Endothelial cell of umbilical vein (primary cell): ENCODE results near the gene TBCC. TPM values are rescaled to one million over a fixed set of nuclear protein-coding genes. Genes with fewer than 3 reads are reported as not detected.
A peak's percentile ranks its signal among the peaks of the same experiment; 100 is the strongest.

Experiments used
- Bru-seq: library from RNA; stranded (reverse); fragments of 400-500 nt; gene quantifications from one replicate; lab custom pipeline; 2021; lab: Mats Ljungman, UMichigan
- BruChase-seq, 2 experiments: library from RNA; stranded (reverse); fragments of 400-500 nt; gene quantifications; one replicate each; lab custom pipeline; 2021; lab: Mats Ljungman, UMichigan
- BruUV-seq: library from RNA; stranded (reverse); fragments of 400-500 nt; replicated peaks from 2 replicates; lab custom pipeline; 2021; lab: Mats Ljungman, UMichigan
- CTCF ChIA-PET: fragments of 300-600, 350-600 bp; sonication (Branson Sonifier 250); formaldehyde crosslinking; loops from one replicate; lab custom pipeline; 2021; ENCODE audit warnings: antibody characterized with exemption, inconsistent platforms; lab: Charles Lee
- POLR2A ChIA-PET: fragments of 300-600, 350-600 bp; sonication (Branson Sonifier 250); formaldehyde crosslinking; loops from one replicate; lab custom pipeline; 2021; ENCODE audit warnings: antibody characterized with exemption, inconsistent platforms; lab: Charles Lee
- DNase-seq: peaks from one replicate; pipeline ENCODE4 v3.0.0-alpha.2; 2011; ENCODE audit warnings: low read depth, low spot score
- FAIRE-seq: peaks from 2 replicates; lab custom pipeline; 2011; peaks lifted over from hg19 to GRCh38; lab: Jason Lieb, UNC
- H2AFZ ChIP-seq: 2 replicates; pipeline ENCODE4 v1.6.0; 2012; ENCODE audit warnings: low read depth, low read length, control low read depth, inconsistent platforms
- H3K27ac ChIP-seq: 2 replicates; pipeline ENCODE4 v1.5.1; 2011; ENCODE audit warnings: low read depth, mild to moderate bottlenecking, control low read depth, low read length, moderate library complexity; ENCODE audit not compliant: insufficient read depth
- H3K27me3 ChIP-seq, 2 experiments: 2 replicates each; pipeline versions ENCODE4 v1.6.0 to v1.6.1; 2011; ENCODE audit warnings: low read length in 2 of 2, mixed read lengths in 1 of 2; ENCODE audit not compliant: control insufficient read depth in 2 of 2, insufficient read depth in 2 of 2
- H3K36me3 ChIP-seq, 2 experiments: 2 replicates in 1 of 2; 3 replicates in 1 of 2; pipeline ENCODE4 v1.5.1; 2011; ENCODE audit warnings: low read length in 2 of 2, mild to moderate bottlenecking in 1 of 2, moderate library complexity in 1 of 2; ENCODE audit not compliant: control insufficient read depth in 2 of 2, insufficient read depth in 2 of 2; ENCODE audit errors: extremely low read depth in 1 of 2
- H3K4me1 ChIP-seq: 3 replicates; pipeline ENCODE4 v1.5.1; 2011; ENCODE audit warnings: mild to moderate bottlenecking, low read length; ENCODE audit not compliant: control insufficient read depth, insufficient read depth; ENCODE audit errors: extremely low read depth
- H3K4me2 ChIP-seq: 2 replicates; pipeline ENCODE4 v1.6.1; 2011; ENCODE audit warnings: low read length, control low read depth, mixed read lengths; ENCODE audit not compliant: insufficient read depth
- H3K4me3 ChIP-seq, 3 experiments: fragments of 200-600 bp in 1 of 3; sonication (generic), shearing (Covaris generic) in 1 of 3; replicated peaks in 1 of 3; 2 replicates each; pipeline ENCODE4 v1.5.1; 2011 to 2016; ENCODE audit warnings: control low read depth in 3 of 3, low read length in 3 of 3, mild to moderate bottlenecking in 2 of 3, inconsistent platforms in 1 of 3, low read depth in 1 of 3, moderate library complexity in 1 of 3; ENCODE audit not compliant: insufficient read depth in 1 of 3
- H3K79me2 ChIP-seq: 2 replicates; pipeline ENCODE4 v1.6.0; 2012; ENCODE audit warnings: low read length, inconsistent platforms; ENCODE audit not compliant: control insufficient read depth, insufficient read depth
- H3K9ac ChIP-seq: replicated peaks from 2 replicates; pipeline ENCODE3; 2011; ENCODE audit warnings: low read length, control low read depth; ENCODE audit not compliant: insufficient read depth; ENCODE audit errors: extremely low read depth
- H3K9me1 ChIP-seq: replicated peaks from 3 replicates; pipeline ENCODE4 v1.6.0; 2011; ENCODE audit warnings: mild to moderate bottlenecking, low read length; ENCODE audit not compliant: control insufficient read depth, insufficient read depth; ENCODE audit errors: extremely low read depth
- H3K9me3 ChIP-seq: replicated peaks from 2 replicates; pipeline ENCODE4 v1.5.1; 2012; ENCODE audit warnings: low read length, inconsistent platforms; ENCODE audit not compliant: control insufficient read depth, insufficient read depth
- H4K20me1 ChIP-seq: replicated peaks from 2 replicates; pipeline ENCODE3; 2011; ENCODE audit warnings: mild to moderate bottlenecking, low read length; ENCODE audit not compliant: control insufficient read depth, insufficient read depth; ENCODE audit errors: extremely low read depth
- GATA2 ChIP-seq: IDR thresholded peaks from 2 replicates; pipeline ENCODE4 v1.7.0; 2011; ENCODE audit warnings: low read depth, mild to moderate bottlenecking, moderate library complexity, mixed read lengths, low read length; ENCODE audit not compliant: insufficient read length, insufficient read depth
- MAX ChIP-seq: IDR thresholded peaks from 2 replicates; pipeline ENCODE4 v1.6.1; 2011; ENCODE audit not compliant: insufficient read depth, insufficient read length
- POLR2A ChIP-seq: IDR thresholded peaks from 2 replicates; pipeline ENCODE4 v1.6.1; 2012; ENCODE audit warnings: low read depth, mild to moderate bottlenecking, control low read depth, low read length
- POLR2AphosphoS5 ChIP-seq: IDR thresholded peaks from 2 replicates; pipeline ENCODE4 v1.6.1; 2012; ENCODE audit warnings: low read depth, mild to moderate bottlenecking, control low read depth, low read length, moderate library complexity; ENCODE audit not compliant: insufficient read depth
- dilution Hi-C: fragments of 300-500 bp; cut with MboI; formaldehyde crosslinking; loops from one replicate; pipeline ENCODE4 v1.15.0; 2019; ENCODE audit warnings: low sequenced_read_pairs; ENCODE audit not compliant: extremely low pct_ligation_motif_present
- intact Hi-C: fragments of 100-400 bp; cut with micrococcal nuclease; formaldehyde crosslinking; loops from one replicate; pipeline ENCODE4 v1.10.0; 2022
- long read RNA-seq: library from polyadenylated mRNA; stranded (forward); transcript quantifications from one replicate; pipeline ENCODE4 v2.0.0, GENCODE V29; 2021
- polyA minus RNA-seq, 3 experiments: library from RNA; depleted of rRNA, polyadenylated mRNA; stranded (reverse); fragments of >200 nt; gene quantifications; 1 replicate in 1 of 3; 2 replicates in 2 of 3; pipeline ENCODE4 v1.2.3, GENCODE V29; 2011
- polyA plus RNA-seq, 4 experiments: library from polyadenylated mRNA; depleted of rRNA in 3 of 4; stranded (reverse) in 3 of 4; unstranded in 1 of 4; fragments of >200 nt; gene quantifications; 2 replicates each; pipeline versions ENCODE4 v1.2.1 to v1.2.3, GENCODE V29; 2011 to 2012; ENCODE audit warnings: missing spikeins in 1 of 4
- total RNA-seq: library from RNA; stranded (reverse); gene quantifications from 2 replicates; pipeline ENCODE4 v1.2.3, GENCODE V29; 2021

The TBCC gene, protein sequence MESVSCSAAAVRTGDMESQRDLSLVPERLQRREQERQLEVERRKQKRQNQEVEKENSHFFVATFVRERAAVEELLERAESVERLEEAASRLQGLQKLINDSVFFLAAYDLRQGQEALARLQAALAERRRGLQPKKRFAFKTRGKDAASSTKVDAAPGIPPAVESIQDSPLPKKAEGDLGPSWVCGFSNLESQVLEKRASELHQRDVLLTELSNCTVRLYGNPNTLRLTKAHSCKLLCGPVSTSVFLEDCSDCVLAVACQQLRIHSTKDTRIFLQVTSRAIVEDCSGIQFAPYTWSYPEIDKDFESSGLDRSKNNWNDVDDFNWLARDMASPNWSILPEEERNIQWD
- total RNA-seq (17.1 and 19.1 TPM in 2 replicates), polyA plus RNA-seq (13.5 and 15.9 TPM in 2 replicates), polyA minus RNA-seq (7.9 and 10.1 TPM in 2 replicates), Bru-seq, nascent RNA (percentile 76 among the genes with signal in this experiment), BruChase-seq, experiment 1, labeled RNA remaining after a 6-hour chase (percentile 52 among the genes with signal in this experiment), BruChase-seq, experiment 2, labeled RNA remaining after a 2-hour chase (percentile 88 among the genes with signal in this experiment)
- polyA plus RNA-seq (2011; cell fraction: cytosol; rRNA removed) = 13.8 and 14.2 TPM in 2 replicates
- polyA plus RNA-seq (2011; cell fraction: nucleus; rRNA removed) = 10.5 and 10.7 TPM in 2 replicates
- polyA plus RNA-seq (2012) = 12.0 and 13.0 TPM in 2 replicates
- polyA minus RNA-seq (2011; cell fraction: cytosol; rRNA and poly(A)+ RNA removed) = 9.5 TPM
- 5.4 and 5.9 TPM in 2 replicates for polyA minus RNA-seq (2011; cell fraction: nucleus; rRNA and poly(A)+ RNA removed)
- long read RNA-seq, transcript TBCC-201 (1 exons, 1,616 nt) = major isoform, 94 of 94 reads
- long read RNA-seq, partial matches to known transcripts = 0 of 94 reads
- long read RNA-seq, other reads (novel, unspliced or antisense) = 0 of 94 reads

DNA sequence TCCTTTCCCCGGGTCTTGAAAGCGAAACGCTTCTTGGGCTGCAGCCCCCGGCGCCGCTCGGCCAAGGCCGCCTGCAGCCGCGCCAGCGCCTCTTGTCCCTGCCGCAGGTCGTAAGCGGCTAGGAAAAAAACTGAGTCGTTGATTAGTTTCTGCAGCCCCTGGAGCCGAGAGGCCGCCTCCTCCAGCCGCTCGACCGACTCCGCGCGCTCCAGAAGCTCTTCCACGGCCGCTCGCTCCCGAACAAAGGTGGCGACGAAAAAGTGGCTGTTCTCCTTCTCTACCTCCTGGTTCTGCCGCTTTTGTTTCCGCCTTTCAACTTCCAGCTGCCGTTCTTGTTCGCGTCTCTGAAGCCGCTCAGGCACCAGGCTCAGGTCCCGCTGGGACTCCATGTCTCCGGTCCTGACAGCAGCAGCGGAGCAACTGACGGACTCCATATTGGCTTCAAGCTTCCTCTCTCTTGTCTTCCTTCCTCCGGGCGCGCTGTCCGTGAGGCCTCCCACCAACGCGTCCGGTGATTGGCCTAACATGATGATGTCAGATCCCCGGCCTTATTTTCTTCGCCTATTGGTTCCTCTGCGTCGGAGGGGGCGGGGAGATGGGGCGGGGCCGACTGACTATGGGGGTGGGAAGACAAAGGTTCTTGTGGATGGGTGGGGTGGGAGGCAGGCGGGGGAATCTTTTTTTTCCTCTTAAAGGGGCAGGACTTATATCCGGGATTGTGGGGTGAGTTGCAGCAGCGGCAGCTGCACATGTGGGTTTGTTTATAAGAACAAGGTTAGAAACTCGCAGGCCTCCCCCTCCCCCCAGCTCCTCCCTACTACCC, at the start of gene TBCC:
Gene TBCC, minus strand, starts transcription at position 464 of the 823 bp plus-strand sequence. Its CDS starts 30 bp downstream, at position 434.
- H3K9ac ChIP-seq = peak within 1 kb of the TSS; percentile 94
- no peaks in the 10 kb centered on the region for H3K27me3 ChIP-seq
- ChIA-PET POLR2A (interaction anchor here (0.6 to 2.8 kb wide), 11 partner anchors 12 to 181 kb away, joined by 3 to 39 read pairs (median 7); partner anchors contain the start of genes BICRAL and RPL7L1), CTCF (interaction anchor here (0.6 to 4.0 kb wide), 10 partner anchors 12 to 131 kb away, joined by 3 to 27 read pairs (median 4); partner anchors contain the start of gene BICRAL)
- intact Hi-C loops (loop anchor here (1.0 to 5.0 kb wide), 6 partner anchors 20 to 428 kb away; partner anchors contain the start of genes BICRAL and RPL7L1), dilution Hi-C loops (no loop called here)
- DNase-seq (peak; percentile 98), FAIRE-seq (peak; percentile 97)
- H2AFZ ChIP-seq = peak within 1 kb of the TSS; percentile 74
- no peaks in the 10 kb centered on the region for H4K20me1 ChIP-seq
- peak; percentile 91 for TF ChIP-seq POLR2AphosphoS5
- no peak for TF ChIP-seq GATA2
- TF ChIP-seq POLR2A = peak; percentile 97
- peak; percentile 3 for TF ChIP-seq MAX
- peak within 1 kb of the TSS; percentile 96 for H3K4me2 ChIP-seq
- H3K4me3 ChIP-seq = peak within 1 kb of the TSS; percentile 84 to 92 (median 90)
- peak within 1 kb of the TSS; percentile 72 for H3K27ac ChIP-seq
- H3K4me1 ChIP-seq = peaks cover 25% of the 10 kb centered on the region
- peaks cover 19% of the 10 kb centered on the region for H3K79me2 ChIP-seq
- no peaks in the 10 kb centered on the region for H3K9me3 ChIP-seq
- no peaks in the 10 kb centered on the region for H3K36me3 ChIP-seq
- H3K9me1 ChIP-seq = no peaks in the 10 kb centered on the region
- TSS peak; percentile 67 for BruUV-seq
